GM18867 (cell line): ENCODE data around the gene SLC18A3.

ENCODE experiments used
- ATAC-seq: cut with Tn5 transposase; IDR thresholded peaks from one replicate; pipeline ENCODE4 v1.9.1; 2021; ENCODE audit warnings: mild to moderate bottlenecking, moderate library complexity; ENCODE audit not compliant: unreplicated experiment

Gene SLC18A3

DNA sequence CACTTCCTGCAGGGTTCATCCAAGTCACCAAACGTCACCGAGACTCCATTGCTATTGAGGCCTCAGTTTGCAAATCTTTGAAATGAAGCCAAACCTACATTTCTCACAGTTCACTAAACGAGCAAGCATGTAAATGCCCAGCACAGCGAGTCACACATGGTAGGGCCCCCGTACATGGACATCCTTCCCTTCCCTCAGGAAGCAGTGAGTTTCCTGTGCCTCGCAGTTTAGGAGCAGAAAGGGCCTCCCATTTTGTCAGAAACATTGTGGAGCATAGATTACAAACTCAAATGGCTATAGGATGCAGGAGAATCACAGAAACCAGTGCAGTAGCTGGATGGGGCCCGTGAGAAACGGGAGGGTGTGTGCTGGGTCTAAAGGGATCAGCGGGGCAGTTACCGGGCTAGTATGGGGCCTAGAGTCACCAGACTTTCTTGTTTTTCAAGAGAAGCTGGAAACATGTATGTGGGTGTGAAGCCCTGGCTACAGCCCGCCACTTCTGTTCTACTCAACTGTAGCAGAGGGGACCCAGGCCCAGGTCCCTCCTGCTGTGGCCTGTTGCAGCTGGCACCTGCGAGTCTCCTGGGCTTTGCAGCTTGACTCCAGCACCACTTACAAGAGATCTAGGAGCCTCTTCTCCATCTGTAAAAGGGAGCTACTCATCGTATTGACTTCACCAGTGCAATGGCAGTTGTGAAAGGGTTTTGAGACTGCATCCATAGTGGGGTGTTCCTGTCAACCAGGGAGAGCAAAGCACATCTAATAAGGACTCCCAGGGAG, 14.2 kb upstream of the SLC18A3 start:
- no peak for ATAC-seq

DNA sequence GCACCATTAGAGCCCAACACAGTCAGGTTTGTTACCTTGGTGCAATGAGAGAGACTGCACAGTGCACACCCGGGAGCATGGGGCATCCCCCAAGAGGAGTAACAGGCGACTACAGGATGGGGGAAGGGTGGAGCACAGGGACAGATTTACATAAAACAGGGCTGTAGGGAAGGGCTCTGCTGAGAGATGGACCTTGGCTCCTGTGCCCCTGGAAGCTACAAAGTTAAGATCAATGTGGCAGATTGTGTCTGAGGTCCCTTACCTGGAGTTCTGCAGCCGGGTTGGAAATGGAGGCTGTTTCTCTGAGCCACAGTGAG, 13.7 kb upstream of the SLC18A3 start:
- no peak for ATAC-seq

DNA sequence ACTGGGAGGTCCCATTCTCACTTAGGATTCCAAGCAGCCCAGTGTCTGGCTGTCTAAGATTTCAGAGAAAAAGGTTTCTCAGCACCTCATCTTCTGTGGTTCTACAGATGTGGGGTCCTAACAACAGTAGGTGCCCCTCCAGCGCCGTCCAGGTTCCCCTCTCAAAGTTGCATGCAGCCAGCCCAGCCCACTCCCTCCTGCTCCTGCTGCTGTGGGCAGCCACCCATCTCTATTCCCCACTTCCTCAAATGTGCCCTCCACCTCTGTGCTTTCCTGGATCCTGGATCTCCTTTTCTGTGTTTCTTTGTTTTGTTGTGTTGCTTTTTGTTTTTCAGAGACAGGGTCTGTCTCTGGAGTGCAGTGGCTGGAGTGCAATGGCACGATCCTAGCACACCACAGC, 13.3 kb upstream of the SLC18A3 start:
- no peak for ATAC-seq

DNA sequence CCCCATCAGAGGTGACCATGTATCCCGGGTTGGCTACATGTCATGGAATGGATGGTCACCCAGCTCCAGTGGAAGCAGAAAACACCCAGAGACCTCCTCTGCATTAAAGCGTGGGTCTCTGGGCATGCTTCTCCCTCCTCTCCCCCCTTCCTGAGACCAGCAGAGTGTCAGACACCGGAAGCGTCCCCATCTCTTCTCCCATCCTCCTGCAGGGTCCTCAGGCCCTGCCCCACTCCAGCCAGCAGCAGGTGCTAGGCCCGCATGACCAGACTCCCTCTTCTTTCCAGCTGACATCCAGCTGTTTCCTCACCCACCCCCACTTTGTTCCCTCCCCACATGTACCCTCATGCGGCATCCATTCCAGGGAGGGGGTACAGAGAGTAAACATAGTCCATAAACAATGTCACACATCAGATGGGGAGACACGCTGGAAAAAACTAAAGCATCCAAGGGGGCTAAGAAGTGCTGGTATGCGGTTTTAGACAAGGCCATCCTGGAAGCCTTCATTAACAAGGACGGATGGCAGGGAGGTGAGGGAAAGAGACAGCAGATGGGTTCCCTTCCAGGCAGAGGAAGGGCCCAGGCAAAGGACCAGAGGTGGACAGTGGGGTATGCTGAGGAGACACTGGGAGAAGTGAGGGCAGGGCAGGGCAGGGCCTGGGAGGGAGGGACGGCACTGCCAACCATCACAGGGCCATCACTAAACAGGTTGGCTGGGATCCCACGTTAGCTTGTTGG, 12.5 kb upstream of the SLC18A3 start:
- no peak for ATAC-seq

DNA sequence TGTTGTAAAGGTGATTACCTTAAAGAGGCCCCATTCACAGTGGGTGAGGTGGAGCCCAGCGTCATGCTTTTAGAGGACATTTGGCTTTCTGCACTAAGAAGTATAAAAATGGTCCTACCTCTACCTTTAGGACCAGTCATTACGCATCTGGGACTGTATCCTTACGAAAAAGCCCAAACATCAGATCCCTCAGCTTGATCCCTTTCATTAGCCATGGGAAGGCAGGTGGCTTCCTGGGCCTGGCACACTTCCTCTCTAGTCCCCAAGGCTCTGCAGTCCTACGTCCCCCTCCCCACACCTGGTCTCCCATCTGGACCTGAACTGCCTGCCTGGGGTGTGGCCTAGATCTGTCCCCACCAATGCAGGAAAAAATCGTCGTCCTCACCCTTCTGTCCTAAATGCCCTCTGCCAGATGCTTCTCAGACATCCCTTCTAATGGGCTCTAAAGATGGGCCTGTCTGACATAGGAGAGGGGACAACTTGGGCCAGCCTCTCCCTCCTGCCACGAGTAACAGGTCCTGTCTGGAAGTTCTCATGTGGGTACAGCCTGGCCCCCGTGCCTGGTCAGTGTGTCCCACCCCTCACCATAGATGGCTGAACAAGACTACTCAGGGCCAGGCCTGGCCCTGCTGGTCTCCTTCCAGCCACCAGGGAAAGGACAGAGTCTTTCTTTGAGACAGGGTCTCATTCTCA, 11.8 kb upstream of the SLC18A3 start:
- no peak for ATAC-seq

DNA sequence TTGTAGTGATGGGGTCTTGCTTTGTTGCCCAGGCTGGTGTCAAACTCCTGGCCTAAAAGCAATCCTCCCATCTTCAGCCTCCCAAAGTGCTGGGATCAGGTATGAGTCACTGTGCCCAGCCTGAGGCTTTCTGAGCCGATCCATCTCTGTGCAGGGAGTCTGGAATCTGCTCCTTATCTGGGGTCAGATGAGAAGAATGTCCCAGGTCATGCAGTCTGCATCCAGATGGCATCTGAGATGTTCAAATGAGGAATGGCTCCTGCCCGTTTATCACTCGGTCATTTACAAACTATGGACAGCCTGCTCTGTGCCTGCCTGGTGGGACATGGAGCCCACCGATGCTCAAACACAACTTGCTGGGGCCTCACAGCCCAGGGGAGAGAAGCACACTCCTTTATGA, 11.1 kb upstream of the SLC18A3 start:
- no peak for ATAC-seq

DNA sequence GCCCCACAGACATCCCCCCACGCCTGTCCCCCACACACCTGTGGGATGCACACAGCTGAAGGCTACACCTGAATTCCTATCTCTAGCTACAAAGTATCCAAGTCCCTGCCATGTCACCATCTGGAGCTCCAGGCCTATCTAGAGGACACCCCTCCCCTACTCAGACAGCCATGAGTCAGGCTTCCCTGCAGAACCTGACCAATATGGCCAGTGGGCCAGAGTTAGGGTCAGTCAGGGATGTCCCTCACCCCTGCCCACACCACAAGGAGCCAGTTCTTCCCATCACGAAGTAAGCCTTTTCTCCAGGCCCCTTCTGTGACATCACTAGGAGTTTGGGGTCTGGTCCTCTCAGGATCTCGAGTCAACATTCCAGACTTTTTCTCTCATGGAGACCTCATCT, 10.6 kb upstream of the SLC18A3 start:
- ATAC-seq: no peak

DNA sequence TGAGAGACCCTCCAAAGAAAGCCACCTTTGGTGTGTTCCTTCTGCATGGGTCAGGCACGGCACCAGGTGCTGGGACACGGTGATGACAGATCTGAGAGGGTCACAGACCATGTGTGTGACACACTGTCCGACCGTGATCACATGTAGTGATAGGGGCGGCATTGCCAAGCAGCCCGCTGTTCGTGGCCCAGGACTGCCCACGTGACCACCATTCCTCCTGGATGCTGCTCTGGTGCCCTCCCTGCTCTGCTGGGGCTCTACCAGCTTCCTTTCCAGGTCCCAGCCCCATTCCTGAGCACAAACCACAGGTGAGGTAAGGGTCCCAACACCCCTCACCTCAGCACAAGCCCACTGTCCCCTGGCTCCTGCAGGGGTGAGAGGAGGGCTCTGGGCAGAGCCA, 10.1 kb upstream of the SLC18A3 start:
- no peak for ATAC-seq

DNA sequence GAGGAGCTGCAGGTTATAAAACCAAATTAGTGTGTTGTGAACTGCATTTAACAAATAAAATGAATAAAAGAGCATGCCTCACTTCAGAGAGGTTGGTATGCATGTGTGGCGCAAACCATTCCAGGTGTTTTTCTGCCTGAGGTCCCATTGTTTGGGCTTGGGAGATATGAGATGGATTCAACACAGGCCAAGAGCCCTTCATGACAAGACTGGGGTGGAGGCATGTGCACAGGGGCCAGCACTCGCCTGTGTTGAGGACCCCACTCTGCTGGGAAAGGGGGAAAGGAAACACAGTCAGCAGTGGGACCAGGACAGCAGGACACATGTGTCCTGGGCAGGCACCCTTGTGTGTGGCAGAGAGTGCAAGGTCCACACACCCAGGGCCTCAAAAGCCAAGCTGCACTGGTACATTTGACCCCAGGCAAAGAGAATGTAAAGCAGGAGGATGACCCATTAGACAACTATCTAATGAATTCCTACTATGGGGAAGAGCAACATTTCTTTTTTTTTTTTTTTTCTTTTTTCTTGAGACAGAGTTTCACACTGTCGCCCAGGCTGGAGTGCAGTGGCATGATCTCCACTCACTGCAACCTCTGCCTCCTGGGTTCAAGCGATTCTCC, 9.2 kb upstream of the SLC18A3 start:
- no peak for ATAC-seq

DNA sequence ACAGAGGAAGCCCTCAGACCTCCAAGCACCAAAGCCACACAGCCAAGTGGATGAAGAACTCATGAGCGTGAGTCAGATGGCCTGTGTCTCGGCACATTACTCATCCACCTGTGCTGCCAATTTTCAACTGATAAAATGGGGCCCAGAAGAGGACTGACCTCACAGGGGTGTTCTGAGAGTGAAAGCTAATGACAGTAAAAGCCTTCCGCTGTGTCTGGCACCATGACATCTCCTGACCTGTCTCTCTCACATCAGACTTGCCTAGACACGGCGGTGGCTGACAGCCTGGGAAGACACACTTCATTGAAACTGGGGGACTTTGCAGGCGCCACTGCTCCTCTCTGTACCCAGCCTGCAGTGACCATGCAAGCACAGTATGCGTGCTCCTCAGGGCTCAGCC, 8.3 kb upstream of the SLC18A3 start:
- ATAC-seq: peak; percentile 65

DNA sequence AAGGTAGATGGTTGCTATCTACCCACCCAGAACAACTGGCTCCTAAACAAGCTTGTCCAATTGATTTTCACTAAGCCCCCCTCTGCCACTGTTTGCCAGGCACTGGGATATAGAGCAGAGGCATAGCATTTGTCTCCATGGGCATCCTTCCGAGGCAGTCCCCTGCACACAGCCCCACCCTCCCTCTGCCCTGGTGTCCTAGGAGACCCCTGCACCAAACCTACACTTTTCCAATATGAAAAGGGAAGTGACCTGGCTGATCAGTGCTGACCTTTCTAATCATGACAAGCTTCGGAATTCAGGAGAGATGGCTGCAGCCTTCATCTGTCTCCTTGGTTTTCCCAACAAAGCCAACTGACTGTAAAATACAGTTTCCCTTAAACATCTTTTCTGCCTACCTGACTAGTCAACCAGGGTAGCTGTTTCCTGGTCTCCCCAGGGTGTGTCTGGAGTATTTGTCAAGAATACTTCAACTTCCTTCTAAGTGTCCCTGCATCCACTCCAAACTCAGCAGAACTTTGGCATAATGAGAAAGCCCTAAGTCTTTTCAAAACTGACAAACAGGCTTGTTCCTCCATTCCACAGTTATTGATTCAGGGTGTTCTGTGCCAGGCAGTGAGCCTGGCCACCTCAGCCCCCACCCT, 7.6 kb upstream of the SLC18A3 start:
- ATAC-seq: no peak

DNA sequence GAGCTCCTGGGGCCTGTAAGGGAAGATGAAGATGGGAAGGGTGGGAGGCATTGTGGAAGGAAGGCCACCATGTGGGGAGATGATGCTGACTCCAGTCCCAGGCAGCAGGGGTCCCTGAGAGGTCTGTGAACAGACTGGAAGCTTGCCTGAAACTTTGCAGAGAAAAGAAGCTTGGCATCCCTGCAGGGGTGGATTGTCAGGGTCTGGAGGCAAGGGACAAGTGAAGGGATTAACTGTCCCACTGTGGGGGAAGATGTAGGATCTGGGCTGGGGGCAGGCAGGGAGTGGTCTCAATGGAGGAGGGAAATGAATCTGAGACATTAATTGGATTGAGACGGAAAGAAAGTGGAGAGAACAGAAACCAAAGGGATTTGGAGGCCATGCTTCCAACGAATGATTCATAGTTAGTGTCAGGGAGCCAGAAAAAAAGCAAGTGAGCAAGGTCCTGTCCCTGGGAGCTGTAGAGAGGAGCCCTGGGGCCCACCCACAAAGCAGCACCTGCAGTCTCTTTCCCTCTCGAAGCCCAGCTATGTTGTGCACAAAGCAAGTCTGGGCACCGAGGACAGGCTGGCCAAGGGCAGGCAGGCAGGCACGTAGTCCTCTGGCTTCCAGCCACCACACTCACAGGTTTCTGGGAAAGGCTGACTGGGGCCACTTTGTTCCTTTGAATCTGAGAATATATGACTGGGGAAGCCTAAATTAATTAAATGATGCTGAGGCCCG, 4.7 kb upstream of the SLC18A3 start:
- ATAC-seq: no peak

DNA sequence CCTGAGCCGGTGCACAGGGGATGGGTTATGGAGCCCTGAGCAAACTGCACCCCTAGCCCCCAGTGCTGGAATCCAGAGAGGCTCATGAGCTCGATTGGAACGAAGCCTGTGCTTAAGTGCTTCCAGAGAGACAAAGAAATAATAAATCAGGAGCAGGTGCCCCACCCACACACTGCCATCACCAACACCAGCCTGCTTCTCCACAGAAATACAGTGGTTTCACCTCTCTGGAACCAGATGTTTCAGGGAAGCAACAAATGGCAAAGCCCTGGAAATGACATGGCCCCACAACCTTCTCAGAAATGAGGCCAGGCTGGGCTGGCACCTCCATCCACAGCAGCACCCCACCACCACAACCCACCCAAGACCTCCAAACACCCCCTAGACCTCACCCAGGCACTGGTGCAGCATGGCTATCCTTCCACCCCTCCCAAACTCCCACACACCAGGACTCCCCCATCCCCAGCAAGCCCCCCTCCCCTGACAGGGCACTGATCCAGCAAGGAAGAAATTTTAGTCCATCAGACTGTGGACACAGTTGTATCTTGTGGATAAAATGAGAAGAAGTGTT, 4.1 kb upstream of the SLC18A3 start:
- ATAC-seq: no peak

DNA sequence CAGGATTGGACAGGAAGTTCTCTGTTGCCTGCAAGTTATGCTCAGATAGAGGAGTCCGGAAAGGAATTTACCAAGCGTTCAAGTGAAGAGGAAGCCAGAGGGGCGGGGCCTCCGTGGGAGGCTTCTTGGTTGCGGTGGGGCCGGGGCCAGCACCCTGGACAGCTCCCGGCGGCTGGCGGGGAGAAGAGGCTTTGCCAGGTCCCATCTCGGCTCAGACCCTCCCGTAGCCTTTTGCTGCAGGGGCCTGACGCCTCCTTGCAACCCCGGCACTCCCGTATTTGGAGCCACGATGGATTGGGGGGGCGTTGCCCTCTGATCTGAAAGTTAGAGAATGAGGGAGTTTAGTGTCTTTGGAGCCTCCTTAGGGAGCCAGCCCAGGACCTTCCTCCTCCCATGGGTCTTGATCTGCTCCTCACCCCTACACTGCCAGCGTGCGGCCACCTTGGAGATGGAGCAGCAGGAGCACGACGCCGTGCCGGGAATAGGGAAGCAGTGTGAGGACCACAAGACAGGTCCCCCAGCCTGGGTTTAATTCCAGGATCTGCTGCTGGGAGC, 3.1 kb upstream of the SLC18A3 start:
- no peak for ATAC-seq

DNA sequence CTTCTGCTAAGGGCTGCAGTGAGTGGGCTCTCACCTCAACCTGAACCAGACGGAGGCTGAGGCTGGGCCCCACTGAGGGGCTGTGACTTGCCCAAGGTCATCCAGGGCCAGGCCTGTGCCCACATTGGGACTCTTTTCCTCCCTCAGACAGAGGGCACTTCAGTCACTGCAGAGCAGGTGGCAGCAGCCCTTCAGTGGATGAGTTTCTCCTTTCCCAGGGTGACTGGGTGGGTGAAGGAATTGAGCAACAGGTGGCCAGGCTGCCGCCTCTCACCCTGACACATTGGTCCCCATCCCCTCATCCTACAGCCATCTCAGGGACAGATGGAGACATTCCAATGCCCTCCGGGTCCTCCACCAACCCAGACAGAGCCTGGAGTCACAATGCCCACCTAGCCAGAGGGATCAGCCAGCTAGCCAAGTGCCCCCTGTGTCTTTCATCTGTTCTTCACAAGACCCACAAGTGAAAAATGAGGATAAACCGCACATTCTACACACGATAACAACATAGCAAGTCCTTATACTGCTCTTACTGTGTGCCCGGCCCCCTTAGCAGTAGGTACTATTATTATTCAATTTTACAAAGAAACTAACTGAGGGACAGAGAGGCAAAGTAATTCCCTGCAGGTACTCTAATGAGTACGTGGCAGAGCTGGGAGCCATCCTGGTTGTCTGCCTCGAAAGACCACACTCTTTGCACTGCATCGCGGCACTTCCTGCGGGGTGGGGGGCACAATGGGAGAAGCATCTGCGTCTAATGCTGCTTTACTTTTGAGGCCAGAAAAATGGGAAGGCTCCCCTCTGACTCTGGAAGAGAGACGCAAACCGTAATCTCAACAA, 1.7 kb upstream of the SLC18A3 start:
- no peak for ATAC-seq

DNA sequence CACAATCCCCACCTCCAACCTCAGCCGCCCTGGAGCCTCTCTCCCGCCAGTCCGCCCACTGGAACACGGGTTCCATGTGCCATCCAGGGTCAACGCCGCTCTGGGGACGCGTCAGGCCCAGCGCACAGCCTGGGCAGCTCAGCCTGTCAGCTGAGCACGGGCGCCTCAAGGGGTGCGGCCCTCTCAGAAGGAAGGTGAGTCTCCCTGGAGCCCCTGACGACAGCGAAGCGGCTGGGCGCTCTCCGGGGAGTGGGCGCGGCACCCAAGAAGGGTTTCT, 1.2 kb upstream of the SLC18A3 start:
- ATAC-seq: no peak

DNA sequence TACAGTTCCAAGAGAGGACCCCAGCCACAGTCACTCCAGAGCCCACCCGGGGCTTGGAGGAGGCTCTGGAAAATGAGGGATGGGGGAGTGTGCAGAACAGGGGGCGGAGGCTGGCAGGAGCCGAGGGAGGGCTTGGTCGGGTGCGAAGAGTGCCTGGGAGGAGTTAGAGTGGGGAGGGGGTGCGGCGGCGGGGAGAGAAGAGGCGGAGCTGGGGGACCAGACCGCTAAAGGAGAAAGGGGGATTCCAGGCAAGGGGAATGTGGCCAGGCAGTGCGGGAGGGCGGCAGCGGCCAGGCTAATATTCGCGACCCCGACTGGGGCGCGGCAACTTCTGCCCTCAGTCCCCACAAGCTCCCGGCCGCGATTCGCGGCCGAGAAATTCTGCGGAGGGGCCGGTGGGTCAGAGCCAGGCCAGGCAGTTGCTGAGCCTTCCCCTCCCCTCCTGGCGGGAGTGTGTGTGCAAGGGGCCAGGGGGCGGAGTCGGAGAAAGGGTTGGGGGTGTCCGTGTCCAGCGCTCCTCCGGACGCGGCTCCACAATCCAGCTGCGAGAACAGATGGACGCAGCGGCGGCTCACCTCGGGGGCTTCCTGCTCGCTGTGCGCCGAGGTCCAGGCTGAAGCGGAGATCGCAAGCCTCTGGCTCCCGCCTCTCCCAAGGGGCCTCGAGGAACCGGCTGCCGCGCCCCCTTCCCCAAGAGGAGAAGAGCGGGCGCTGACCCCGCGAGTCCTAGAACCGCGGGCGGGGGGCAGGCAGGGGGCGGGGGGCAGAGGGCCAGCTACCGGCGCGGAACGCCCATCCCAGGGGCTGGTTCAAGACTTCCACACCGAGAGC, 612 bp upstream of the SLC18A3 start:
- ATAC-seq: no peak

DNA sequence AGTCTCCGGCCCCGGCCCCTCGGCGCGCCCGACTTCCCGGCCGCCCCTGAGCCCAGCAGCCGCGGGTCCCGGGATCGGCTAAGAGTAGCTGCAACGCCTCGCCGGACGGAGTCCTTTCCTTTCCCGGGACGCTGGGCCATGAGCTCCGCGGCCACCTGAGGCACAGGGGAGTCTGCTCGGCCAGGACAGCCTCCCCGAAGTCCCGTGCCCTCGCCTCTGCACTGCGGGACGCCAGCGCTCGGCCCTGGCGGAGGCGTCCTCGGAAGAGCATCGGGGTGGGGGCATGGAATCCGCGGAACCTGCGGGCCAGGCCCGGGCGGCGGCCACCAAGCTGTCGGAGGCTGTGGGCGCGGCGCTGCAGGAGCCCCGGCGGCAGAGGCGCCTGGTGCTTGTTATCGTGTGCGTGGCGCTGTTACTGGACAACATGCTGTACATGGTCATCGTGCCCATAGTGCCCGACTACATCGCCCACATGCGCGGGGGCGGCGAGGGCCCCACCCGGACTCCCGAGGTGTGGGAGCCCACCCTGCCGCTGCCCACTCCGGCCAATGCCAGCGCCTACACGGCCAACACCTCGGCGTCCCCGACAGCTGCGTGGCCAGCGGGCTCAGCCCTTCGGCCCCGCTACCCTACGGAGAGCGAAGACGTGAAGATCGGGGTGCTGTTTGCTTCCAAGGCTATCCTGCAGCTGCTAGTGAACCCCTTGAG, 502 bp downstream of the SLC18A3 start:
- no peak for ATAC-seq
